DOHH2 (cell line): Measurements from ENCODE around the gene VWA7.
"Not testable (repeated sequence)": the region's sequence is repeated elsewhere in the genome, so short reads cannot be mapped to it uniquely, and the experiment has no call there.

Source experiments
- H3F3A ChIP-seq: fragments of 200-600 bp; sonication (generic), shearing (Covaris generic); 2 replicates; pipeline ENCODE4 v1.6.0; 2016; ENCODE audit warnings: antibody characterized with exemption, mild to moderate bottlenecking; ENCODE audit not compliant: control insufficient read depth, insufficient read depth
- H3K27ac ChIP-seq: fragments of 200-600 bp; sonication (generic); 2 replicates; pipeline ENCODE4 v1.5.1; 2014; ENCODE audit warnings: low read depth, mild to moderate bottlenecking, low read length, moderate library complexity
- H3K27me3 ChIP-seq: fragments of 200-600 bp; sonication (generic); 2 replicates; pipeline ENCODE4 v1.6.1; 2014; ENCODE audit warnings: mild to moderate bottlenecking, low read length, mixed read lengths; ENCODE audit not compliant: control insufficient read depth
- H3K36me3 ChIP-seq: fragments of 200-600 bp; sonication (generic); 2 replicates; pipeline ENCODE4 v1.6.1; 2014; ENCODE audit warnings: mild to moderate bottlenecking, low read length, moderate library complexity, mixed read lengths; ENCODE audit not compliant: control insufficient read depth
- H3K4me1 ChIP-seq: fragments of 200-600 bp; sonication (generic); 2 replicates; pipeline ENCODE4 v1.6.1; 2014; ENCODE audit warnings: mild to moderate bottlenecking, low read length, mixed read lengths; ENCODE audit not compliant: control insufficient read depth
- H3K4me2 ChIP-seq: fragments of 200-600 bp; sonication (generic); 2 replicates; pipeline ENCODE4 v1.6.0; 2014; ENCODE audit warnings: mild to moderate bottlenecking, low read length, moderate library complexity
- H3K4me3 ChIP-seq: fragments of 200-600 bp; sonication (generic); 2 replicates; pipeline ENCODE4 v1.5.1; 2014; ENCODE audit warnings: mild to moderate bottlenecking, low read length, mixed read lengths
- H3K79me2 ChIP-seq: fragments of 200-600 bp; sonication (generic); 2 replicates; pipeline ENCODE4 v1.6.1; 2014; ENCODE audit warnings: mild to moderate bottlenecking, low read length, mixed read lengths; ENCODE audit not compliant: control insufficient read depth
- H3K9me2 ChIP-seq: fragments of 200-600 bp; sonication (generic); replicated peaks from 2 replicates; pipeline ENCODE4 v1.6.1; 2014; ENCODE audit warnings: mild to moderate bottlenecking, low read length, mixed read lengths; ENCODE audit not compliant: control insufficient read depth
- H3K9me3 ChIP-seq: fragments of 200-600 bp; sonication (generic); 2 replicates; pipeline ENCODE4 v1.6.1; 2014; ENCODE audit warnings: antibody characterized with exemption, low read length, mixed read lengths; ENCODE audit not compliant: control insufficient read depth, insufficient read depth
- H4K20me1 ChIP-seq: fragments of 200-600 bp; sonication (generic); 2 replicates; pipeline ENCODE4 v1.6.0; 2014; ENCODE audit warnings: low read depth, mild to moderate bottlenecking, antibody characterized with exemption, low read length, moderate library complexity; ENCODE audit not compliant: control insufficient read depth, insufficient read depth
- EZH2phosphoT487 ChIP-seq: fragments of 200-600 bp; sonication (generic); IDR thresholded peaks from 2 replicates; pipeline ENCODE4 v1.6.1; 2017; ENCODE audit warnings: borderline replicate concordance, mild to moderate bottlenecking, antibody characterized with exemption, low read length, moderate library complexity, mixed read lengths
- TF ChIP-seq, protein P1 (sequence below): fragments of 200-600 bp; sonication (generic); IDR thresholded peaks from one replicate; pipeline ENCODE4 v1.5.1; 2014; ENCODE audit warnings: antibody characterized with exemption, mild to moderate bottlenecking, low read depth, low read length; ENCODE audit not compliant: poor library complexity, severe bottlenecking

Gene VWA7

DNA sequence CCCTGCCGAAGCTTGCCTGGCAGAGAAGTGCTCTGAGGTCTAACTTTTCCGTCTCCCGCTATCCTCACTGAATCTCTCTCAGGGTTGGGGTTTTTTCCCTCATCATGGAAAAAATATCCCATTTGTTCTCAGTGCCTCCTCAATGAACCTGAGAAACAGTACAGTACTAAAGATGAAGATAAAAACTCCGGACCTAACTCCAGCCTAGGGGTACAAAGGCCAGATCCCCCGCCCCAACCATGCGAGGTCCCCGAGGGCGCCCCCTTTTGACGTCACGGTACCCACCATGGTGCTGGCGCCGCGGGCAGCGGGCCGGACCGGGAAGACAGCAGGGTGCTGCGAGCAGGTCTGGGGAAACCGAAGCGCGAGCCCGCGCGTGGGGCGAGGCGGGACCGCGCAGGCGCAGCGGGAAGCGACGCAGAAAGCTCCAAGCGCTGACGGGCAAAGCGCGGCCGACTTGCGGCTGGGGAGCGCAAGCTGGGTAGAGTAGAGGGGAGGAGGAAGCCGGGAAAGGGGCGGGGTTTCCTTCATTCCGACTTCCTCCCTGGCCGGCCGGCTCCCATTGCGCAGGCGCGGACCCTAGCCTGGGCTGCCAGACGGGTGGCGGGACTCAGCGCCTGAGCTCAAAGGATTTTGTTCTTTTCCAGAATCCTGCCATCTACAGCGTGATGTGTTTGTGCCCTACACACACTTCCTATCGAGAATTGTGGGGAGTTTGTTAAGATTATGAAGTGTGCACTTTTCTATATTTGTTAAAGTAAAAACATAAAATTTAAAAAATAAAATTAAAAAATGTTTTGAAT lies 29.5 kb upstream of the VWA7 start, which contains the start of gene LSM2:
LSM2 (minus strand) TSS at position 497 of the 803 bp plus-strand sequence; CDS start at position 288, 209 bp downstream.
- no peaks in the 10 kb centered on the region for H3K9me3 ChIP-seq
- H3F3A ChIP-seq, result peaks cover 4% of the 10 kb centered on the region; the same call in 1 of the 2 replicates
- TF ChIP-seq, protein P1, sequence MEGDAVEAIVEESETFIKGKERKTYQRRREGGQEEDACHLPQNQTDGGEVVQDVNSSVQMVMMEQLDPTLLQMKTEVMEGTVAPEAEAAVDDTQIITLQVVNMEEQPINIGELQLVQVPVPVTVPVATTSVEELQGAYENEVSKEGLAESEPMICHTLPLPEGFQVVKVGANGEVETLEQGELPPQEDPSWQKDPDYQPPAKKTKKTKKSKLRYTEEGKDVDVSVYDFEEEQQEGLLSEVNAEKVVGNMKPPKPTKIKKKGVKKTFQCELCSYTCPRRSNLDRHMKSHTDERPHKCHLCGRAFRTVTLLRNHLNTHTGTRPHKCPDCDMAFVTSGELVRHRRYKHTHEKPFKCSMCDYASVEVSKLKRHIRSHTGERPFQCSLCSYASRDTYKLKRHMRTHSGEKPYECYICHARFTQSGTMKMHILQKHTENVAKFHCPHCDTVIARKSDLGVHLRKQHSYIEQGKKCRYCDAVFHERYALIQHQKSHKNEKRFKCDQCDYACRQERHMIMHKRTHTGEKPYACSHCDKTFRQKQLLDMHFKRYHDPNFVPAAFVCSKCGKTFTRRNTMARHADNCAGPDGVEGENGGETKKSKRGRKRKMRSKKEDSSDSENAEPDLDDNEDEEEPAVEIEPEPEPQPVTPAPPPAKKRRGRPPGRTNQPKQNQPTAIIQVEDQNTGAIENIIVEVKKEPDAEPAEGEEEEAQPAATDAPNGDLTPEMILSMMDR, result peak; percentile 49
- TF ChIP-seq EZH2phosphoT487, result no peak
- H3K4me3 ChIP-seq, result peak within 1 kb of the TSS; percentile 95
- H4K20me1 ChIP-seq, result no peaks in the 10 kb centered on the region
- peak within 1 kb of the TSS; percentile 68 for H3K27ac ChIP-seq
- H3K4me2 ChIP-seq, result peak within 1 kb of the TSS; percentile 98
- H3K9me2 ChIP-seq, result no peaks in the 10 kb centered on the region
- peaks cover 35% of the 10 kb centered on the region for H3K79me2 ChIP-seq
- peaks cover 14% of the 10 kb centered on the region for H3K4me1 ChIP-seq
- no peaks in the 10 kb centered on the region for H3K27me3 ChIP-seq
- peaks cover 25% of the 10 kb centered on the region for H3K36me3 ChIP-seq

DNA sequence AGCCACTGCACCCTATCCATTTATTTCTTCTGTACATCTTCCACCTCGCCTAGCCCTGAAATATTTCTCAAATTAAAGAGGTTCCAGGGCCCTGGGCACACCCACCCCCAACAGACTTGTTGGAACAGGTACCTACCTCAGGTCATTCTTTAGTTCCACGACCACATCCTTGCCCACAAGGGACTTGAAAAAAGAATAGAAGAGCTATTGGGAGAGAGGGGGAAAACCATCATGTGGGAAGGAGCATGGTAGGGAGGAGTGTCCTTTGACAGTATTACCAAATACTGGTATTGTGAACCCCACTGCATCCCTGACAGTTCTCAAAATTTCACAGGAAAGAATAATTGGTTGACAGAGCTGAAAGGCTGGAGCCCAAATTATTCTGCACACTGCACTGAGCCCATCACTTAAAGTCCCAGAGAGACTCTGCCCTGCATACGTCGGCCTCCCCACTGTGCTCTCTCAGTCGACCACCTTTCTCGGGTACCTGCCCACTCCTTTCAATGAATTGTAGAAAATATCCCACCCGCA lies 28.9 kb upstream of the VWA7 start:
- Histone ChIP-seq H3K36me3 (peaks cover 31% of the 10 kb centered on the region), H3K9me3 (no peaks in the 10 kb centered on the region)
- TF ChIP-seq EZH2phosphoT487, result no peak
- TF ChIP-seq, protein P1, result no peak

DNA sequence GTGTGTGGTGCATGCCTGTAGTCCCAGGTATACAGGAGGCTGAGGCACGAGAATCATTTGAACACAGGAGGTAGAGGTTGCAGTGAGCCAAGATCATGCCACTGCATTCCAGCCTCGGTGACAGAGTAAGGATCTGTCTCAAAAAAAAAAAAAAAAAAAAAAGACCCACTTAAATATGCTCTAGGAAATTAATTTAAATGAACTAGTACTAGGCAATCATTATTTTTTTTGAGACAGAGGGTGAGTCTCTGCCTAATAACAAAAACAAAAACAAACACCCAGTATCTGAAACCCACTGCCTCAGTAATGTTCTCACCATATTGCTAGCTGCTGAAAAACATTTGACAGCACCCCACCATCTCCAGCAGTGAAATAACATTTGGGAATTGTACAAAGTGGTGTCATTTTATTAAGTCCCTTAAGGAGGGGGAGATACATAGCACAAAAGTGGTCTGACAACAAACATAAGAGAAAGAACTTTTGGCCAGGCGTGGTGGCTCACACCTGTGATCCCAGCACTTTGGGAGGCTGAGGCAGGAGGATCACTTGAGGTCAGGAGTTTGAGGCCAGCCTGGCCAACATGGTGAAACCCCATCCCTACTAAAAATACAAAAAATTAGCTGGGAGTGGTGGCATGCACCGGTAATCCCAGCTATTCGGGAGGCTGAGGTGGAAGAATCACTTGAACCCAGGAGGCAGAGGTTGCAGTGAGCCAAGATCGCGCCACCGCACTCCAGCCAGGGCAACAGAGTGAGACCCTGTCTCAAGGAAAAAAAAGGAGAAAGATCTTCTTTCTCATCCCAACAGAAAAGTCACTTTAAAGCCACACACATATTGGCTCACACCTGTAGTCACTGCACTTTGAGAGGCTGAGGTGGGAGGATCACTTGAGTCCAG lies 24.2 kb upstream of the VWA7 start:
- peaks cover 43% of the 10 kb centered on the region for H3K79me2 ChIP-seq
- H3K9me3 ChIP-seq, H3K27me3 ChIP-seq, H3K9me2 ChIP-seq, H3K4me2 ChIP-seq, H4K20me1 ChIP-seq, H3K4me3 ChIP-seq, H3K27ac ChIP-seq: not testable (repeated sequence)
- peaks cover 17% of the 10 kb centered on the region for H3F3A ChIP-seq
- peaks cover 39% of the 10 kb centered on the region for H3K4me1 ChIP-seq
- peaks cover 46% of the 10 kb centered on the region for H3K36me3 ChIP-seq

More for the DNA sequence above, 28.9 kb upstream of the VWA7 start:
- H3K4me2 ChIP-seq, result peak overlapping the region; percentile 98
- H3K4me3 ChIP-seq, result peak overlapping the region; percentile 95
- peaks cover 14% of the 10 kb centered on the region for H3K4me1 ChIP-seq
- no peaks in the 10 kb centered on the region for H3K27me3 ChIP-seq
- H3K79me2 ChIP-seq, result peaks cover 42% of the 10 kb centered on the region
- peaks cover 4% of the 10 kb centered on the region; the same call in 1 of the 2 replicates for H3F3A ChIP-seq
- no peaks in the 10 kb centered on the region for H3K9me2 ChIP-seq
- H4K20me1 ChIP-seq, result no peaks in the 10 kb centered on the region
- H3K27ac ChIP-seq, result peak overlapping the region; percentile 68
